Lower lobe of right lung (tissue), 2 donors: ENCODE measurements around the gene KIF5A. TPM values are rescaled to one million over a fixed set of nuclear protein-coding genes. Genes with fewer than 3 reads are reported as not detected.
"Not testable (repeated sequence)": the region's sequence is repeated elsewhere in the genome, so short reads cannot be mapped to it uniquely, and the experiment has no call there.

Experiments
- ATAC-seq, 2 donors: fragments of 200-7000 bp; cut with Tn5 transposase; one replicate each; pipeline ENCODE4 v1.9.1; 2020 to 2022; ENCODE audit warnings: mild to moderate bottlenecking in 2 of 2, moderate library complexity in 2 of 2
- DNase-seq: peaks from one replicate; pipeline ENCODE4 v3.0.0-alpha.2; 2020
- H3K27ac ChIP-seq: fragments of 200-600 bp; one replicate; pipeline ENCODE4 v1.8.0; 2022
- H3K27me3 ChIP-seq: fragments of 200-600 bp; one replicate; pipeline ENCODE4 v1.8.0; 2022; ENCODE audit warnings: low read depth
- H3K36me3 ChIP-seq: fragments of 200-600 bp; one replicate; pipeline ENCODE4 v1.8.0; 2022; ENCODE audit warnings: mild to moderate bottlenecking
- H3K4me1 ChIP-seq: fragments of 200-600 bp; one replicate; pipeline ENCODE4 v1.8.0; 2022
- H3K4me3 ChIP-seq: fragments of 200-600 bp; one replicate; pipeline ENCODE4 v1.8.0; 2022; ENCODE audit warnings: mild to moderate bottlenecking
- H3K9me3 ChIP-seq: fragments of 200-600 bp; one replicate; pipeline ENCODE4 v1.8.0; 2022
- intact Hi-C: fragments of 100-400 bp; cut with DNase I; formaldehyde crosslinking; loops from one replicate; pipeline ENCODE4 v1.11.0; 2022
- total RNA-seq: library from RNA; stranded (reverse); fragmentation: NEBNext Ultra II Directional; extraction: Animal tissue kit (Norgen Biotek cat#: 25700); gene quantifications from one replicate; pipeline ENCODE4 v1.2.1, GENCODE V29; 2021
- TF ChIP-seq, protein P1 (sequence below): fragments of 200-600 bp; IDR thresholded peaks from one replicate; pipeline ENCODE4 v1.8.0; 2022; ENCODE audit warnings: antibody characterized with exemption, mild to moderate bottlenecking
- donor health status: DM: no; HTN: yes; CAD: no; lungs with severe emphysema.

KIF5A gene
- total RNA-seq, 1 donor from 2014 or later, result 0.09 TPM

DNA sequence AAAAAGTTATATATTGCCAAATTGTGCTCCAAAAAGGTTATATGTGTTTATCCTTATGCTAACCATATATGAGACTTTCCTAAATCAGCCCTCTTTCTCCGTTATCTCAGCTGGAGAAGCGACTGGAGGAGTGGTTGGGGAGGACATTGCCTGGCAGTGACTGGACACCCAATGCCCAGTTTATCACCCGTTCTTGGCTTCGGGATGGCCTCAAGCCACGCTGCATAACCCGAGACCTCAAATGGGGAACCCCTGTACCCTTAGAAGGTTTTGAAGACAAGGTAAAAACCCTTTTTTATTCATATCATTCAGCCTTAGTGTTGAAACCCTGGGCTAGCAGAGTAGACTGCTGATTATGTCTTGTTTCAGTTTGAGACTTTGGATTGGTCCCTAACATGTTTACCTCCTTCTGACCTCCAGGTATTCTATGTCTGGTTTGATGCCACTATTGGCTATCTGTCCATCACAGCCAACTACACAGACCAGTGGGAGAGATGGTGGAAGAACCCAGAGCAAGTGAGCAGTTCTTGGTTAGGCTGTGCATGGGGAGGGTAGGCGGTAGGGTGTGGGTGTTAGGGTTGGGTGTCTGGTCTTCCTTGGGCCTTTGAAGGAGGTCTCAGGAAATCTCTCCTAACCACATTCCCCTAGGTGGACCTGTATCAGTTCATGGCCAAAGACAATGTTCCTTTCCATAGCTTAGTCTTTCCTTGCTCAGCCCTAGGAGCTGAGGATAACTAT lies 38.1 kb upstream of the KIF5A start:
- DNase-seq, result no peak
- no peak for ATAC-seq
- intact Hi-C loops, result no loop called here
- Histone ChIP-seq H3K27ac (no peak overlapping the region), H3K36me3 (peaks cover 81% of the 10 kb centered on the region), H3K4me1 (no peaks in the 10 kb centered on the region), H3K4me3 (no peak overlapping the region), H3K27me3 (no peaks in the 10 kb centered on the region), H3K9me3 (no peaks in the 10 kb centered on the region)
- TF ChIP-seq, protein P1, sequence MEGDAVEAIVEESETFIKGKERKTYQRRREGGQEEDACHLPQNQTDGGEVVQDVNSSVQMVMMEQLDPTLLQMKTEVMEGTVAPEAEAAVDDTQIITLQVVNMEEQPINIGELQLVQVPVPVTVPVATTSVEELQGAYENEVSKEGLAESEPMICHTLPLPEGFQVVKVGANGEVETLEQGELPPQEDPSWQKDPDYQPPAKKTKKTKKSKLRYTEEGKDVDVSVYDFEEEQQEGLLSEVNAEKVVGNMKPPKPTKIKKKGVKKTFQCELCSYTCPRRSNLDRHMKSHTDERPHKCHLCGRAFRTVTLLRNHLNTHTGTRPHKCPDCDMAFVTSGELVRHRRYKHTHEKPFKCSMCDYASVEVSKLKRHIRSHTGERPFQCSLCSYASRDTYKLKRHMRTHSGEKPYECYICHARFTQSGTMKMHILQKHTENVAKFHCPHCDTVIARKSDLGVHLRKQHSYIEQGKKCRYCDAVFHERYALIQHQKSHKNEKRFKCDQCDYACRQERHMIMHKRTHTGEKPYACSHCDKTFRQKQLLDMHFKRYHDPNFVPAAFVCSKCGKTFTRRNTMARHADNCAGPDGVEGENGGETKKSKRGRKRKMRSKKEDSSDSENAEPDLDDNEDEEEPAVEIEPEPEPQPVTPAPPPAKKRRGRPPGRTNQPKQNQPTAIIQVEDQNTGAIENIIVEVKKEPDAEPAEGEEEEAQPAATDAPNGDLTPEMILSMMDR, result no peak

DNA sequence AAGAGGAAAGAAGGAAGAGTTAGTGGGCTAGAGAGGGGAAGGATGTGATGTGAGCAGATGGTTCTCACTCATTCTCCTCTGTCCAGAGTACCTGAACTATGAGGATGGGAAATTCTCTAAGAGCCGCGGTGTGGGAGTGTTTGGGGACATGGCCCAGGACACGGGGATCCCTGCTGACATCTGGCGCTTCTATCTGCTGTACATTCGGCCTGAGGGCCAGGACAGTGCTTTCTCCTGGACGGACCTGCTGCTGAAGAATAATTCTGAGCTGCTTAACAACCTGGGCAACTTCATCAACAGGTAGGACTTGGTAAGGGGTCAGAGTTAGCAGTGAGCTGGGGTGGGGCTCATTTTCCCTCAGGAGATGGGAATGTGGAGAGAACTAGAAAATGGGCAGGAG lies 37.2 kb upstream of the KIF5A start:
- H3K27ac ChIP-seq, result no peak overlapping the region
- H3K4me3 ChIP-seq, result no peak overlapping the region
- H3K36me3 ChIP-seq, result peaks cover 90% of the 10 kb centered on the region
- TF ChIP-seq, protein P1, result no peak
- no peaks in the 10 kb centered on the region for H3K9me3 ChIP-seq
- H3K27me3 ChIP-seq, result no peaks in the 10 kb centered on the region
- intact Hi-C loops, result no loop called here
- no peak for DNase-seq
- peaks cover 9% of the 10 kb centered on the region for H3K4me1 ChIP-seq
- no peak for ATAC-seq

DNA sequence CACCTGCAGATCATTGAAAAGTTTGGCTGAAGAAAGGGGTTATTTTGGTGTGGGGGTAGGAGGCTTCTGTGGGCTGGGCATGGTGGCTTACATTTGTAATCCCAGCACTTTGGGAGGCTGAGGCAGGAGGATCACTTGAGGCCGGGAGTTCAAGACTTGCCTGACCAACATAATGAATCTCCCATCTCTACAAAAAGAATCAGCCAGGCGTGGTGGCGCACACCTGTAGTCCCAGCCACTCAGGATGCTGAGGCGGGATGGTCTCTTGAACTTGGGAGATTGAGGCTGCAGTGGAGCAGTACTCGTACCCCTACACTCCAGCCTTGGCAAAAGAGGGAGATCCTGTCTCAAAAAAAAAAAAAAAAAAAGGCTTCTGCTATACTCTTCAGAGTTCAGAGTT lies 36.6 kb upstream of the KIF5A start:
- TF ChIP-seq, protein P1, result no peak
- Histone ChIP-seq H3K4me1 (peaks cover 15% of the 10 kb centered on the region), H3K36me3 (peaks cover 95% of the 10 kb centered on the region), H3K9me3 (no peaks in the 10 kb centered on the region), H3K27ac (no peak overlapping the region), H3K27me3 (no peaks in the 10 kb centered on the region), H3K4me3 (no peak overlapping the region)
- ATAC-seq, result no peak
- intact Hi-C loops, result no loop called here
- DNase-seq, result no peak

DNA sequence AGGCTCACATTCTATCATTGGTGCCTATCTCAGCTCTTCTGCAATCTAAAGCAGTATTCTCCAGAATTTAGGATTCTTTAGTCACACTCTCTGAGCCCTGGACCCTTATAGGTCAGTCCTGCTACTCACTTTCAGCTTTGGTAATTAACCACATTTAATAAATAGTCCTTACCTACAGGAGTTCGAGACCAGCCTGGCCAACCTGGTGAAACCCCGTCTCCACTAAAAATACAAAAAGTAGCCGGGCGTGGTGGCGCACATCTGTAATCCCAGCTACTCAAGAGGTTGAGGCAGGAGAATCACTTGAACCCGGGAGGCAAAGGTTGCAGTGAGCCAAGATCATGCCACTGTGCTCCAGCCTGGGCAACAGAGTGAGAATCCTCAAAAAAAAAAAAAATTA lies 36.2 kb upstream of the KIF5A start:
- H3K27ac ChIP-seq, H3K4me3 ChIP-seq, H3K27me3 ChIP-seq, ATAC-seq, H3K9me3 ChIP-seq, intact Hi-C loops, DNase-seq: not testable (repeated sequence)
- H3K4me1 ChIP-seq, result peaks cover 19% of the 10 kb centered on the region
- peaks cover 93% of the 10 kb centered on the region for H3K36me3 ChIP-seq

DNA sequence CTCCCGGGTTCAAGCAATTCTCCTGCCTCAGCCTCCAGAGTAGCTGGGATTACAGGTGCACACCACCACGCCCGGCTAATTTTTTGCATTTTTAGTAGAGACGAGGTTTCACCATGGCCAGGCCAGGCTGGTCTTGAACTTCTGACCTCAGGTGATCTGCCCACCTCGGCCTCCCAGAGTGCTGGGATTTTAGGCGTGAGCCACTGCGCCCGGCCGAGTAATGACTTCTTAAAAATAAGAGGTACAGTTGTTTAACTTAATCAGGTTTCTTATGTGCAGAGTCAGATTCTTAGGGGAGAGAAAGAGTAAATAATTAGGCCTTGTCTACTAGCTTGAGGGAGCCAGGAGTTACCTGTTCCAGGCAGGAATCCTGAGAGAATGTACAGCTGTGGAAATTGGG lies 35.6 kb upstream of the KIF5A start:
- H3K27me3 ChIP-seq, H3K4me3 ChIP-seq, H3K9me3 ChIP-seq, ATAC-seq, DNase-seq, intact Hi-C loops, H3K27ac ChIP-seq: not testable (repeated sequence)
- Histone ChIP-seq H3K4me1 (peaks cover 25% of the 10 kb centered on the region), H3K36me3 (peaks cover 88% of the 10 kb centered on the region)

DNA sequence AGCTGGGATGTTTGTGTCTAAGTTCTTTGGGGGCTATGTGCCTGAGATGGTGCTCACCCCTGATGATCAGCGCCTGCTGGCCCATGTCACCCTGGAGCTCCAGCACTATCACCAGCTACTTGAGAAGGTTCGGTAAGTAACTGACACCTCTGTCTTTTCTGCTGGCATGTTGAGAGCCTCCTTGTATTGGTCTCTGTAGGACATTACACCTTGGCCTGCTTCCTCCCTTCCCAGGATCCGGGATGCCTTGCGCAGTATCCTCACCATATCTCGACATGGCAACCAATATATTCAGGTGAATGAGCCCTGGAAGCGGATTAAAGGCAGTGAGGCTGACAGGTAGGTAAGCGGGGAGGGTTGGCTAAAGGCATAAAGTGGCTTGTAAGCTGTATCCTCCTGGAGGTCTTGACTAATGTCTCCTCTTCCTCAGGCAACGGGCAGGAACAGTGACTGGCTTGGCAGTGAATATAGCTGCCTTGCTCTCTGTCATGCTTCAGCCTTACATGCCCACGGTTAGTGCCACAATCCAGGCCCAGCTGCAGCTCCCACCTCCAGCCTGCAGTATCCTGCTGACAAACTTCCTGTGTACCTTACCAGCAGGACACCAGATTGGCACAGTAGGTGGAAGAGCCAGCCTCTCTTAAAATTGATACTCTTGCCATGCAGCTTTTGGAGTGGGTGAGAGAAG lies 35.0 kb upstream of the KIF5A start:
- Histone ChIP-seq H3K9me3 (no peaks in the 10 kb centered on the region), H3K27me3 (no peaks in the 10 kb centered on the region), H3K36me3 (peaks cover 81% of the 10 kb centered on the region), H3K27ac (no peak overlapping the region), H3K4me3 (no peak overlapping the region), H3K4me1 (peaks cover 28% of the 10 kb centered on the region)
- intact Hi-C loops, result no loop called here
- ATAC-seq (no peak), DNase-seq (no peak)
- TF ChIP-seq, protein P1, result no peak
